ENCODE measurements around the gene SMC3.

SMC3 gene

DNA sequence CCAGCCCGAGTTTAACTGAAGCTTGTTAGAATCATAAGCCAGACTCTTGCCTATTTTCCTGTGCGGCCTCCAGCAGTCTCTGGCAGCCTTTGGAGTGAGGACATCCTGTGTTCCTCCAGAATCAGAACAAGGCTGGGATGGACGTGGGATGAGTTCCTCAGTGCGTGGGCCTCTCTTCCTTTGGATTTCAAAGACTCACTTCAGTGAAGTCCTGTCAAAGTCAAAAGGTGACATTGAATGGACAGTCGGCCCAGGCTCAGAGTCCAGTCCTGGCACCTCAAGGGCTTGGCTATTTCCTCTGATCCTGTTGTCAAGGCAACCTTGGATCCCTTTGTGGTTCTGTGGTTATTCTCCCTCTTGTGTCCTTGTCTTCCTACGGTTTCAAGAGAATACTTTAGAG, 21.4 kb upstream of the SMC3 start:
- DNase-seq: peak in 1 of 14 donors; percentile 83

DNA sequence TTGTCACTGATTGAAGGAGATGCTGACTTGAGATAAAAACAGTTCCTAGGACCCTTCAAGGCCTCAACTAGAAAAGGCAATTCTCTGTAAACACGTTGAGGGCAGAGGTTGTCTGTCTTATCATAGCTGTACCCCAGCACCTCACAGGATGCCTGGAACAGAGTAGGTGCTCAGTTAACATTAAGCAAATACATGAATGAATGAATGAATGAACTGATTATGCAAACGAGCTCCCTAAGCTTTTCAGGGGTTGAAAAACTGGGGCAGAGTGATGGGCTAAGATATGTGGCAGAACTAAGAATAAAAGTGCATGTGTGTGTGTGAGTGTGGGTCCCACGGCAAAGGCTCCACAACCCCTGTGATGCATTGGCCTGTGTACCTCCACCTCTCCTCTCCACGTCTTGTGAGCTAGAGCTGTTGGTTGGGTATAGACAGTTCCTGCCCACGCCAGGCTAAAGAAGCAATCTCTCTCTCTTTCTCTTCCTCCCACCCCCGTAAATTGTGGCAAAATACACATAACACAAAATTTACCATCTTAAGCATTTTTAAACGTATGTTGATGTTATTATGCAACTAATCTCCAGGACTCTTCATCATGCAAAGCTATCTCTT, 20.9 kb upstream of the SMC3 start:
- no peak for DNase-seq

DNA sequence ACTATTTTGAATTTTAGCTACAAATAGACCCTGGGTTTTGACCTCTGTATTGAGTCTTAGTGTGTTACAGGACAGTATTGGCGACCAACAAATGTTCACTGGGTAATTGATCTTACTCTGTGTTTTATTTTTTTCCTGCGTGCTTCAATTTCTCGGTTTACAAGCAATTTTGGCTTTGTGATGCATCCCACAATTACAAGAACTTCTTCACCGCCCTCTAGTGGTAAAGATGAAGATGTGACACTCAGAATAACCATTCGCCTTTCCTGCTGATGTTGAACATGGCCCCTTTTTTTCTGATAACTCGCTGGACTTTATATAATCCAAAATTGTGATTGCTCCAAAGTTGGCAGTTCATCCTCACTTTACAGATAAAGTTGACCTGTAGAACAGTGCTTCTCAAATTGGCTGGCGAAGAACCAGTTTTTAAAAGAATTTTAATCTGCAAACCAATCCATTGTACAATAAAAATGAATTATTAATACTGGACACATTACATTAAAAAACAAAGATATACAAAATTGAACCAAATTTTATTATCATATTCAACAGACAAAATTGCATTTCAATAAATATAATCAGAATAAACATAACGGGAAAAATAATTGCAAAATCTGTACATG, 20.2 kb upstream of the SMC3 start:
- peak in 2 of 14 donors; percentile 32 to 66 for DNase-seq

DNA sequence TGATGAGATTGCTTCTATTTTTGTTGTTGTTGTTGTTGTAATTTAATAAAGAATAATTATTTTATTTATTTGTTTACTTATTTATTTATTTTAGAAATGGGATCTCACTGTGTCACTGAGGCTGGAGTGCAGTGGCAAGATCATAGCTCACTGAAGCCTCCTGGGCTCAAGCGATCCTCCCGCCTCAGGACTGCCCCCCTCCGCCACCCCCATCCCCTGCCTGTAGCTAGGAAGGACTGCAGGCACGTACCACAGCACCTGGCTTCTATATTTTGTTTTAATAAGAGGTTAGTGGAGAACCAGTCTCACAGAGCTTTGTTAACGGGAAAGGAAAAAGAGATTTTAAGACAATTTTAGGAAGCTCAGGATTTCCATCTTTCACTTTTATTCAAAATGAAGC, 19.5 kb upstream of the SMC3 start:
- DNase-seq: no peak

DNA sequence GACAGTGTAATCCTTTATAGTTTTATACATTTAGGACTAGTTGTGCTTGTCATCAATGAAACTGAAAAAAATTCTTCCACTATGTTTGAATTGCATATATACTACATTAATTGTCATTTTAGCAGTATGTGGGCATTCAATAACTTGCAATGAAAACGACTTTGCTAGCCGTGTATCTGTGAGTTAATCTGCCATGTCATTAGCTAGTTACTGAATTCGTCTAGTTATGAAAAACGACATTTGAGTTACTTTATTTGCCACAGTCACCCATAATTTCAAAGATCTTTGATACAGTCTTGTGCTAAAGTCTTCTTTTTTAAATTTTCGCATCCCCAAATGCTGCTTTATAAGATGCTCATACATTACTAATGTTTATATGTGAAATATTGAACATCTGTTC, 18.3 kb upstream of the SMC3 start:
- DNase-seq: no peak

DNA sequence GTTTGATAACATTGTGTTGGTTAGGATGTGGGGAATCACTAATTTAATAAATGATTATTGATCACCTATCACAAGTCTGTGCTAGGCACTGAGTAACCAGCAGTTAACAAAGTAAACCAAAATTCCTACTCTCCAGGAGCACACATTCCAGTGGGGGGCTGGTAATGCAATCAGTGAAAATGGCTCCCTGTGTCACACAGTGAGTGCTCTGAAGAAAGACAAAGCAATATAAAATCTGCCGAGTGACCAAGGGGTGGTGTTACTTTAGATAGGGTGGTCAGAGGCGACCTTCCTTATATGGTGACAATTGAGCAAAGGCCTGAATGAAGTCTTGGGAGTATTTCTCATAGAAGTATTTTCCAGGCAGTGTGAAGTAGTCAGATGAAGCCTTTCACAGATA, 13.6 kb upstream of the SMC3 start:
- DNase-seq: no peak

DNA sequence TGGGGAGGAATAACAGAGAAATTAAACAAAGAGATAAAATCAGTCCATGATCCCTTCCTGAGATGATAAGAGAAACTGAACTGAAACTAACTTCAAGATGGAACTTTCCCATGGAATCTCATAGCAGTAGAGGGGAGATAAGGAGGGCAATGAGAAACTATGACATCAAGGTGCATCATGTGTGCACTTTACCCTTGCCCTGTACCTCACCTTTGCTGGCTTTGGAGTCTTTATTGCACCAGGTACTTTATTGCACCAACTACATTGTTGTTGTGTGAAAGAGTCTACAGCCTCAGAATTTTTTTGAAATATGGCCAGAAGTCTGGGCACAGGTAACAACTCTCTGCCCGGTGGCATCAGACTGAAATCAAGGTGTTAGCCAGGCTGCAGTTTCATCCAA, 11.2 kb upstream of the SMC3 start:
- no peak for DNase-seq

DNA sequence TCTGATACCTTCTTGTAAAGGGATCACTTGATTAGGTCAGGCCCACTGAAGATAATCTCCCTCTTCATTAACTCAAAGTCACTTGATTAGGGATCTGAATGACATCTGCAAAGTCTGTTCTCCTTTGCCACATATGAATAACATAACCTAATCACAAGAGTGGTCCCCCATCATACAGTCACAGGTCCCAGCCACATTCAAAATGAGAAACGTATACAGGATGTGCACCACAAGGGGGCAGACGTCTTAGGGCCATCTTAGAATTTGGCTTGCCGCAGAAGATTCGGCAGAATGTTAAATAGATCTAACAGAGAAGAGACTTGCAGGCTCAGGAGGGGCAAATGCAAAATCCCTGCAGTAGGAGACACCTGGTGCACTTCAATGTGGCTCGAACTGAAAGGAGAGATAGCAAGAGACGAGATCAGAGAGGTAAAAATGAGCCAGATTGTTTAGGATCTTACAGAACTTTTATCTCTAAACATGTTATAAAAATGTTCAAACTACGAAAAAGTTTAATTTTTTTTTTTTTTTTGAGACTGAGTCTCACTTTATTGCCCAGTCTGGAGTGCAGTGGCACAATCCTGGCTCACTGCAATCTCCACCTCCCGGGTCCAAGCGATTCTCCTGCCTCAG, 10.4 kb upstream of the SMC3 start:
- DNase-seq: no peak

DNA sequence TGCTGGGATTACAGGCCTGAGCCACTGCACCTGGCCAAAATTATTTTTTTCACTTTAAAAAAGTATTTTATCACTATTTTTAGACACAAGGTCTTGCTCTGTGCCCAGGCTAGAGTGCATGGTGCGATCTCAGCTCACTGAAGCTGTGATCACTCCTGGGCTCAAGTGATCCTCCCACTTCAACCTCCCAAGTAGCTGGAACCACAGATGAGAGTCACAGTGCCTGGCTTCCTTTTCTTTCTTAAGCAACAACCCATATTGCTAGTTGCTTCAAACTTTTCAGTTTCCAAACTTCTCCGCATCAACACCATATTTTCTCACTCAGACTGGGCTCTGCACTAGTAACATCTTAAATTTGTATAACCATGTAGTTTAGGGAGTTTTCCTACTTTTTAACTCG, 9.5 kb upstream of the SMC3 start:
- no peak for DNase-seq

DNA sequence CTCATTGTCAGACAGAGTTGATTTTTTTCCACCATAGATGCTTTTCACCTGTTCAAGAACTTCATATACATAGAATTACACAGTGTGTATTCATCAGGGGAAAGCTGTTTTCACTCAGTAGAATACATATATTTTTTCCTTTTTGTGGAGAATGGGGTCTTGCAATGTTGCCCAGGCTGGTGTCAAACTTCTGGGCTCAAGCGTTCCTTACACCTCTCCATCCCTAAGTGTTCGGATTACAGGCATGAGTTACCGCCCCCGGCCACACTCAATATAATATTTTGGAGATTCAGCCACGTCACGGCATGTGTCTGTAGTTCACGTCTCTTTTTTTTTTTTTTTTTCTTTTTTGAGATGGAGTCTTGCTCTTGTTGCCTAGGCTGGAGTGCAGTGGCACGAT, 7.5 kb upstream of the SMC3 start:
- no peak for DNase-seq

DNA sequence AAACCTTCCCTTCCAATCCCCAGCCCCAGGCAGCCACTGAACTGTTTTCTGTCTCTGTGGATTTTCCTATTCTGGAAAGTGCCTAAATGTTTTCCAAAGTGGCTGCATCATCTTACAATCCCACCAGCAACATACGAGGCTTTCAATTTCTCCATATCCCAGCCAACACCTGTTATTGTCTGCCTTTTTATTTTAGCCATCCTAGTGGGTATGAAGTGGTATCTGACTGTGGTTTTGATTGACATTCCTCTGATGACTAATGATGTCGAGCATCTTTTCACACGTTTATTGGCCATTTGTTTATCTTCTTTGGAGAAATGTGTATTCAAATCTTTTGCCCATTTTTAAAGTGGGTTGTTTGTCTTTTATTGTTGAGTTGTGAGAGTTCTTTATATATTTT, 6.2 kb upstream of the SMC3 start:
- DNase-seq: no peak

DNA sequence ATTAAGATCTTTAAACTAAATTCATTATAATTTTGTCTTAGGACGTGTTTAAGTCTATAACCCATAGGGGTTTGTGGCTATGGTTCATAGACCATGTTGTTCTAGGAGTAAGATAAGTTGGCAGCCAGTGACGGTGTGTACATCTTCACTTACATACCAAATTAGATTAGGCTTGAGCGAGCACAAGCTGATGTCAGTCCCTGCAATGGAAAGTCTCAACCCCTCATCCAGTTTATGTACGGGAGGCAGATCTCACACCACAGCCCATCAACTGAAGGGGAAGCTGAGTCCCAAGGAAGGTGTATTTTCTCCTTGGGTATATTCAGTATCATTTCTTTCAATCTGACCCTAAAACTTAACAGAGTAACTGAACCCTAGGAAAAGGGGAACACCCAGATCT, 5.1 kb upstream of the SMC3 start:
- no peak for DNase-seq

DNA sequence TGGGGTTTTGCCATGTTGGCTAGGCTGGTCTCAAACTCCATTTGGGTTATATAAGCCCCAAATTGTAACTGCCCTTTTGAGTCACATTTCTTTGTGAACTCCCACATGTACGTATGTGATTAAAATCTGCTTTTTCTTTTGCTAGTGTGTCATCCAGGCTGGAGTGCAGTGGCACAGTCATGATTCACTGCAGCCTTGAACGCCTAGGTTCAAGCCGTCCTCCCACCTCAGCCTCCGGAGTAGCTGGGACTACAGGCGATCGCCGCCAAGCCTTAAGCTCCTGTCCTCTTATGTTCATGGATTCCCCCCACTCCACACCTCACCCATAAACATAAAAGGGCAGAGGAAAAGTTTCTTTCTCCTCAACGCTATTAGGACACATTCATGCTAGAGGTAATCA, 4.4 kb upstream of the SMC3 start:
- no peak for DNase-seq

DNA sequence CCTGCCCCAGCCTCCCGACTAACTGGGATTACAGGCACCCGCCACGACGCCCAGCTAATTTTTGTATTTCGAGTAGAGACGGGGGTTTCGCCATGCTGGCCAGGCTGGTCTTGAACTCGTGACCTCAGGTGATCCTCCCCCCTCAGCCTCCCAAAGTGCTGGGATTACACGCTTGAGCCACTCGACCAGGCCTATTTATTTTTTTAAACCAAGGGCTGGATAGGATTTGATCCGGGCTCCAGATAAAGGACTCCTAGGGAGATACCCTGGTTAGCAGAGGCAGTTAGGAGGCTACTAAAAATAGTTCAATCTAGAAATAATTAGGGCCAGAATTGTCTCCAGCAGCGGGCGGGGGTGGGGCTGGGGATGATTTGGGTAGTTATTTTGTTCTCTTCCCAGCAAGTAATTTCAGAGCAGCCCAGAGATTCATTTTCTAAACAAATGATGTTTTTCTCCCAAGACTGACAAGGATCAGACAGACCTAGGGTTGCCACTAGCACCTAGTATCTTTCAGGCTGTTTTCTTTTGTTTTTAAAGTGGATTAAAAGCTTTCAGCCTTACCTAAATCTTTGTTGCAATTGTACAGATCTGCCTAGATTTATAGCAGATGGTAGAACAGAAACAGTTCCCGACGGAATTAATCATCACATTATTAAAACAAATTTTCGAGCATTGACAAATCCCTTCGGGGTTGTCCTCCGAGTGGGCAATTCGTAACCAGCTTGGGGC, 859 bp upstream of the SMC3 start:
- DNase-seq: no peak

DNA sequence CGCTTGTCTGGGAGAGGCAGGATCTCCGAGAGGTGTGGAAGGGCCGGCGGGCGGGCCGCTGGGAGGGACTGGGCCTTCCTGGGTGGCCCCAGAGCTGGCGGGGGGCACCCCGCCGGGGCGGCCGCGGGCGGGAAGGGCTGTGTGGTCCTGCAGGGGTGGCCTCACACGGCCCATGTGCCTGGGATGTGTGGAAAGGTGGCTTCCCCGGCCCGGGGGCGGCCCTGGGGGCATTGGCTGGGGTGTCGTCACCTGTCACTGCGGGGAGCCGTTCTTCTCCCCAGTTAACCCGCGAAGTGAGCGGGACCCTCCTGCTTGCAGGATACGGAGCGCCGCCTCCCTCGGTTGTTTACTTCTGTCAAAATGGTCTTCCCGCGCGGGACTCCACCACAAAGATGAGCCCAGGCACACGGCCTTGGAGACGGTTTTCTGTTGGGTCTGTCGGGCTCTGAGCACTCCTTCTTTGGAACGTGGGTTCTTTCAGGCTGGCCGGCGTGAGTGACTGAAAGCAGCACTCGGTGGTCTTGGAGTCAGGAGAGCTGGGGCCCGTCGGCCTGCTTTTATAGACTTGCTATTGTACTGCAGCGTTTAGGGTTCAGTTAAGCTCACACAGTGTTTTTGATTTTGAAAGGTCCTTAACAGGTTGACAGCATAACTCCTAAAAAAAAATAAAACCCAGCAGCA, 700 bp downstream of the SMC3 start:
- DNase-seq: peak in 7 of 14 donors; percentile 30 to 82 (median 71)

DNA sequence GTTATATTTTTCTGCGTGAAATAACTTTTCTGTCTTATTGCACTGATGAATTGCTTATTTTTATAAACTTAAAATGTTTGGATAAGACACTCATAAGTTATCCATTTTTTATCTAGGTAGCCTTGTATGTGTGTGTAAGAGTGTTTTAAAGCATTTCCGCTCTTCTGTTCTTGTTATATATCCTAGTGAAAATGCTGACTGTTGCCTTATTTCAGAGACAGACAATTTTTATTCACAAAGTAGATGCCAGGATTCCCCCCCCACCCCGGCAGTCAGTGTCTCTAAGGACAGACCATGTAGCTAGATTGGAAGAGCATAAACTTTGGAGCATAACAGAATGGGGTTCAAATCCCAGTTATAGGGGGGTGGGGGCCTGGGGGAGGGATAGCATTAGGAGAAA, 1.6 kb downstream of the SMC3 start:
- no peak for DNase-seq

DNA sequence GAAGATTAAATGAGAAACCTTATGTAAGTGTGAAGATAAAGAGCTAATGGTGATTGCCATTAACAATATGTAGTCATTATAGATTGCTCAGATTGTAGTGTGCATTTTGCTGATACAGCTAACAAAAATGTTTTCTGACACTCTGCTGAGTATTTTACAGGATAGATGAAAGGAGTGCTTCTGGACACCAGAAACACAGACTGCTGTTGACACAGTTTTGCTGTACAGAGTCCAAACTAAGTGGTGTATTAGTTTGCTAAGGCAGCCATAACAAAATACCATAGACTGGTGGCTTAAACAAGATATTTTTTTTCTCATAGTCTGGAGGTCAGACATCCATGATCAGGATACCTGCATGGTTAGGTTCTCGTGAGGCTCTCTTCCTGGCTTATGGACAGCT, 2.2 kb downstream of the SMC3 start:
- no peak for DNase-seq

DNA sequence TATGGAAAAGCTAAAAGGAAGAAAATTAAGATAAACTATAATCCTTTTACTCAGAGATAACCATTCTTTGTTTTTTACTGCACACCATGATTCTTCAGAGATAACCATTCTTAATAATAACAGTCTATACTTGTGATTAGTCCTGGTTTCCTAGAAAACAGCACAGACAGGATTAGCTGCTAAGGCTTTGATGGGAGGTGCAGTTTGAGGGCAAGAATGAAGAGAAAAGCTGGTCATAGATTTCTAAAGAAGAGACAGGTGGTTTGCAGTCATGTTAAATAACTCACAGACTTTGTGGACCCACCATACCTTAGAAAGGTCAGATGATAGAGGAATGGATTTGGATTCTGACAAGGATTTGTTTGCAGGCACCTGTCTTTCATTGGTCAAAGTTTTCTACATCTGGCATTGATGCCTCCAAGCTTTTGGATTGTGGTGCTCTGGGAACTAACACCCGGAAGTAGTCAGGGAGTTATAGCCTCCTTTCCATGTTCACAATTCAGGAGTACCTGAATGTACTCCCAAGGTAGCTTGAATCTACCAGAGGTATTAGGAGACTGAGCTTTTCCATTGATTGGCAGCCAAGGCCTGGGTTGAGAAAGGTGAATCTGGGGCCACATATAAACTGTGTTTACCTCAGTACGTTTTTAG, 3.7 kb downstream of the SMC3 start:
- no peak for DNase-seq

DNA sequence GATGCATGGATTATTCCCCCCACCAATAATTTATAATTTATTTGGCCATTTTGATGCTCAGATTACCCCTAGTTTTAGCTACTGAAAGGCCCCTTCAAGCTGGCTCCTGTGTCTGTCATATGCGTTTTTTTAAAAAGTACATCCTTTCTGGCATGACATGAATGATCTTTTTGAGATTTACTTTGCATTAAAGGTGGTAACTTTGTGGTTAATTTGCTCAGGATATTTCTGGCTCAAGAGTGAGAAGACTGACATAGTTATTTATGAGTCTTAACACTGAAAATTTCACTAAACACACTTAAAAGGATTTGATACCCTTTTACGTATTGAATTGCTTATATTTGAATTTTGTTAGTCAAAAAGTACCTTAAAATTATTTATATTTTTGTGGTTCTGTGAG, 5.4 kb downstream of the SMC3 start:
- no peak for DNase-seq

DNA sequence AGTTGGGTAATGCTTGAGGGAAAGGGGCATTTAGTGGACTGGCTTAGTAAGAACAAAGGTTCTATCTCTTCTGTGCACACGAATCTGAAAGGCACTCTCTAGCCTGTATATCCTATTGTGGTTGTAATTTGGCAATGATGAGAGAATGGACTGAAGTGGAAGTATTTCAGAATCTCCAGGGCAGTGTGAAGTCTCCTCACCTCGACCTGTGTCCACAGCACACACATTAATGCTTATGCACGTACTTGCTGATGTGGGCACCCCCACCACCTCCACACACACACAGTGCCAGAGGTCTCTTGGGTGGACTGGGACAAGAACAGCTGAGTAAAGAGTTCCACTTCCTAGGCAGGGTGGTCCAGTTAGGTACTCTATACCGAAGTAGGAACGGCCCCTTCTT, 6.9 kb downstream of the SMC3 start:
- DNase-seq: peak in 1 of 14 donors; percentile 4

DNA sequence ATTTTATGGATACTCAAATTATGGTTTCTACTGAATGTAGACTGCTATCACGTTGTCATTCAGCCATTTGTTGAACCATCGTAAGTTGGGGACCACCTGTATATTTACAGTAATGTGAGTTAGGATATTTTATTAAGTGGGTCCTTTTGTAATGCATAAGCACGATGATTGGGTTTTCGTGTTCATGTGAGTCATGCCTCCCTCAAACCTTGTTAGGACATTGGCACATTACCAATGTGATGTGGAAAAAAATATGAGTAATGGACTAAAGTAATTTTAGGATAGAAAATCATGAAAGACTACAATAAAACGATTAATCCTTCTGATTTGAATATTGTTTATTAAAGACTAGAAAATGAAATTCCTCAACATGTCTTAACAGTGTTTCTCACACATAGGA, 8.7 kb downstream of the SMC3 start:
- no peak for DNase-seq

DNA sequence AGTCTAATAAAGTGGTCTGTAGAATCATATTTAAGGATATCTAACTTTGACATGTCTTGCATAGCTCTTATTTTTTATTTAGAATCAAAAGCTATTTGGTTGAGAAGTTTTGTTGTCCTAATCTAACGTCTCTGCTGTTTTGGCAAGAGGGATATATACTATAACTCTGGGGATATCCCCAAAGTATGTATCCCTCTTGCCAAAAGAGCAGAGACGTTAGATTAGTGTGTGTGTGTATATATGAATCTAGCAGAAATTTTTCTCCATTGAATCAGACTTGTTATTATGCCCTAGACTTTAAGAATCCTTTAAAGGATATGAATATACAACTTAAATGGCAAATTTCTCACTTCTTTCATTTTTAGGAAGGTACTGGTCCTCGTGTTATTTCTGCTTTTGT, 9.6 kb downstream of the SMC3 start:
- DNase-seq: no peak

DNA sequence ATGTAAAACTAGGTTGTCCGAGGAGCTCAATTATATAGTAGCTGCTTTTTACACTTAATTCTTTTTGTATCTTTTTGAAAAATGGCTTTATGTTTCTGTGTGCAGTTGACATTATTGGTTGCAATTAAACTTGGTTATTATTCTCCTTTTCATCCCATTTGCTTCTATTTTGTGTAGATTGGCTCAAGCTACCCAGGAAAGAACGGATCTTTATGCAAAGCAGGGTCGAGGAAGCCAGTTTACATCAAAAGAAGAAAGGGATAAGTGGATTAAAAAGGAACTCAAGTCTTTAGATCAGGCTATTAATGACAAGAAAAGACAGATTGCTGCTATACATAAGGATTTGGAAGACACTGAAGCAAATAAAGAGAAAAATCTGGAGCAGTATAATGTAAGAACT, 16.5 kb downstream of the SMC3 start:
- no peak for DNase-seq

All from C1 segment of cervical spinal cord (tissue), 14 donors.